ENCODE data around the gene TJP2.
A peak's percentile ranks its signal among the peaks of the same experiment; 100 is the strongest.
"Not testable (repeated sequence)": the region's sequence is repeated elsewhere in the genome, so short reads cannot be mapped to it uniquely, and the experiment has no call there.

The TJP2 gene

DNA sequence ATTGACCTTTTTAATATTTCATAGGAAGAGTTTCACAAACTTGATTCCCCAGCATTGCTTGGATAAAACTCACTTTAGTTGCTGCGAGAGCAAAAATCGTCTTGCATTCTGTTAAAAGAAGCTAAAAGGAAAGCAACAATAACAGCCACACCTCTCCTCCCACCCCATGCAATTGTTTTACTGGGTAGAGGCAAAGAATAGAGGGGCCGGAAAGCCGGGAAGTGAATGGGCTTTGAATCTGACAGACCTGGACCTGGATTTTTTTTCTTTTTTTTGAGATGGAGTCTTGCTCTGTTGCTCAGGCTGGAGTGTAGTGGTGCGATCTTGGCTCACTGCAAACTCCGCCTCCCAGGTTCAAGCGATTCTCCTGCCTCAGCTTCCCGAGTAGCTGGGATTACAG, 9.5 kb upstream of the TJP2 start:
- DNase-seq = not testable (repeated sequence)

DNA sequence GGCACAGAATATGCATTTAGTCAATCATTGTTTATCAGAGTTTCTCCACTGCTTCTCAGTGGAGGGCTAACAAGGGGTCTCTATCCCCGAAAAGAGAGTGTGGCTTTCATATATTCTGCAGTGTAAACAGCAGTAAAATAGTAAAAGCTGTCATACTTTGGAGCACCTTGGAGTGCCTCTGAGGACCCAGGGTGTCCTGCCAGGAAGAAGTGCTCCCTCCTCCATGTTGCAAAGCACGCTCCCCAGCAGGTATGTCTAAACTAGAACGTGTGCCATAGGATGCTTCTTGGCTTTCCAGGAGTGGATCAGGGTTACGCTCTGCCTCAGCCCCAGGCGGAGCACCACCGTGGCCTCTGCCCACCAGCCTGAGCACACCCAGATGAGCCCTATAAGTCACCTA, 8.5 kb upstream of the TJP2 start:
- DNase-seq = no peak

DNA sequence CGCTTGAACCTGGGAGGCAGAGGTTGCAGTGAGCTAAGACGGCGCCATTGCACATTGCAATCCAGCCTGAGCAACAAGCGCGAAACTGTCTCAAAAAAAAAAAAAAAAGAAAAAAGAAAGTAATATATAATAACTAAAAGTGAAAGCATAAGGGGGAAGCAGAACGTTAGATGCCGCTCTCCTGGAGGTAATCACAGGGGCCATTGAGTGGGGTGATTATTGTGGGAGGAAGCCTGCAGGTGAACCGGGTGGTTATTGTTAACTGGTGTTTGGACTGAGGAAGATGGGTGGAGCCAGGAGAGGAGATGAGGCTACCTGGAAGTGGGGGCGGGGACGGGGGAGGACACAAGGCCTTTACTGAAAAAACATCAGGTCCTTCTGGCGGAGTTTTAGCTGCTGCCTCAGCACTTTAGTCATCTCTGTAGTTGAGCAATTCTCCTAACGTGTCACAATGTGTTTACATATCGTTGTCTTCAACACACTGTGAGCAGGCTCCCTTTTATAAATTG, 5.3 kb upstream of the TJP2 start:
- DNase-seq = no peak

DNA sequence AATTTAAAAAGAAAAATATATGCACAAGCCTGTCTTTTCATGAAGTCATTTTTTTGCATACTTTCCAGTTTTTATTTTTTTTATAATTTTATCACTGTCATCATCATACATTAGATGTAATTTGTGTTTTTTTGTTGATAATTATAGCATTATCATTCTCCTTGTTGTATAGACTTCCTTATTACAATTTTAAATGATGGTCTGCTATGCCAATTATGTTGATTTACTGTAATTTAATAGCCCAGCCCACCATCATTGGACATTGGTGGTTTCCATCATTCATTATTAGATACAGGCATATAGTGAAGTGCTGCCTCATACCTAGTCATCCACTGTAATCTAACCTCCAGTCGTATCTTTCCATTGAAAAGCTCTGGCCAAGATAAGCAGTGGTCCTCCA, 3.8 kb upstream of the TJP2 start:
- DNase-seq = no peak

DNA sequence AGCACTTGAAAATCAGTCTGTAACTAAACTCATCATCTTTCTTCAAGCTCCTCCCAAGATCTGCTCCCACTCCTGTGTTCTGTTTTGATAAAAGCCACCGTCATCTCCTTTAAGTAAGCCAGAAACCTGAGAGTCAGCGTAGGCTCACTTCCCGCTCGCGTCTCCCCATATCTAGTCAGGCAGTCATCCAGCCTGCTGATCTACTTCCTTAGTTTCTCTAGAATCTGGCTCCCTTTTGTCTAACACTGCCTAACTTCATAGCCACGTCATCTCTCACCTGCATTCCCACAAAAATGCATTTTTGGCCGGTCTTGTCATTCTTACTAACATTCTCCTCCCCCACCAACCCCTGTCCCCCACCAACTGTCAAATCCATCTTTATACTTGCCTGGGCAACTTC, 3.0 kb upstream of the TJP2 start:
- no peak for DNase-seq

DNA sequence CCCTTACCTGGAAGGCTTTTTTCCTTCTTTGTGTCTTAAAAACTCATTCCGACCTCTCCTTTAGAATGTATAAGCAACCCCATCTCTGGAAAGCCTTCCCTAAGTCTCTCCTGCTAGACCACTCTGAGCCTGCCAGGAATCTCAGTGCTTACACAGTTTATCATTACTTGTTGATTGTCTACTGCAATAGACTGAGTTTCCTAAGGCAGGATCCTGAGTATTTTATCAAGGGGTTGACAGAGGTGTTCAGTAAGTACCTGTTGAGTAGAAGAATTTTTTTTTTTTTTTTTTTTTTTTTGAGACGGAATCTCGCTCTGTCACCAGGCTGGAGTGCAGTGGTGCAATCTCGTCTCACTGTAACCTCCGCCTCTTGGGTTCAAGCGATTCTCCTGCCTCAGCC, 2.6 kb upstream of the TJP2 start:
- no peak for DNase-seq

DNA sequence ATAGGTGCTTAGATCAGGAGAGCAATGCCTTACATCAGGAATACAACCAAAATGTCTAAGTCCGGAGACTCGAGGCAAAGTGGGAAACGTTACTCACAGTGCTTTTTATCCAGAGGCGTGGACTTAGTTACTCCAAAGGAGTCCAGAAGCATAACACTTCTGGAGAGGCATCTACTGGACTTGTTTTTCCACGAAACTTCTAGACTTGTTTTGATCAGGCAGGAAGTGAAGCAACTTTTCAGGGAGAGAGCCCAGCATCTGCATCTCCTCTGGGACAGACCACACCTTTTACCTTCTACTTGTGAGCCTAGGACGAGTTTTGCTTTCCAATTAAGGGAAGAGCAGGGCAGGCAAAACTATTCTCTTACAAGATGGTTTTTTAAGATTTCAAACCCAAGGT, 1.2 kb upstream of the TJP2 start:
- no peak for DNase-seq

DNA sequence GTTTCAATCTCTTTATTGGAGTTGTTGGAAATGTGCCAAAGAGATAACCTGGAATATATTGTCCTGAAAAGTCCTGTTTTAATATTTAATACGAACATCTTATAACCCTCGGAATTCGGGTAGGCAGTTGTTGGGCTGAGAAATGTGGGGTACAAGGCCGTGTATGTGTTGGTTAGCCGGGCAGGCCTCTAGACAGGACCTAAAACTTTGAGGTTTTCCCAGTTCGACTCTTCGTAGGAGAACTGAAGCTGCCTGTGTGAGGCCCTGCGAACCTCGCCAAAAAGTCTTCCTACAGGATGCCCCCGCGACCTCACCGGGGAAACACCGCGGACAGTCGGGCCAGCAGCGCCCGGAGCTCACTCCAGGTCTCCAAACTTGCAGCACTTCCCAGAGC, 583 bp upstream of the TJP2 start:
- DNase-seq = no peak

DNA sequence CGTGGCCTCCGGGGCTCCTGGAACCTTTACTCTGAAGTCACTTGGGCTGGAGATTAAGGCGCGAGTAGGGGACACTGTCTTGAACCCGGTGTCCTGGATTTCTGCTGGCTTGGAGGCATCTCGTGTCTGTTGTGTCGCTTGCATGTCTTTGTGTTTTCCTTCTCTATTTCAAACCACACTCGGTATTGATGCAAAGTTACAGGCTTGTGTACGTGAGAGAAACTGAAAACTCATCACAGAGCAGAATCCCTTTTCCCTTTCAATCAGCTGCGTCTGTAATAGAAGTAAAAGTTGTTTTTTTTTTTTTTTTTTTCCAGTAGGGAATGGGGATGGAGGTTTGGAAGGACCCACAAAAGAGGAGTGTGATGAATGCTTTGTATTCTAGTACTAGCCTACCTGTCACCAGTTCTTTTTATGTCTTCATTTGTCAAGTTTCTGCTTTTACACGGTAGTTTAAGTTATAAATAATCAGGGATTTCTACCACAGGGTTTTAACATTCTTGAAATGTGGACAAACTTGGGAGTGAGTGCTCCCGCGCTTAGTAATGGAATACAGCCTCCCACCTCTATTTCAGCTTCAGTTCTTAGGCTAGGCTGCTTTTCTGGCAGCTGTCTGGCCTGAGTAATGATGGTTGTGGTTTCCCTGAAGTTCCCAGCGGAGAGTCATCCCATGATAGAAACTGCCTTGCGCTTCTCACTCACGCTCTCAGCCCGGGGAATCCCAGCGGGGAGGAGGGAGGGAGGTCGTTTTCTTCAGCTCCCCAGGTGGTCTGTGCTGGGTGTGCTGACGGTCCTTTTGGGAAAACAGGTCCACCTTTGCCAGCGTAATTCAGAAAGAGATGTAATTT, 763 bp downstream of the TJP2 start:
- peak; percentile 3 for DNase-seq

DNA sequence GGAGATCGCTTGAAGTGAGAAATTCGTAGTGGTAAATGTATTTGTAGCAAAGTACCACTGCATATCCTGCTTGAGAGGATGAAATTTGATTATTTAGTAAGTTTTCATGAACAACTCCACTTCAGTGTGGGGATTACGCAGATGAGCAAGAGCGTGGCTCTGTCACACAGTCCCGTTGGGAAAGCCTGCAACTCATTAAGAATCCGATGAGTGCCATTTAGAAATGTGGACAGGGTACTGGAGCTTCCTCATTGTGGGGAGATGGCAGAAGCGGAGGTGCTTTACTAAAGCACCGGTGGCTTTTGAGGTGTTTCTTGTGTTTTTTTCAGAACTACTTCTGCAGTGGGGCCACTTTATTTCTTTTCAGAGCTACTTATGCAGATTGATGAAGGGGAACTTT, 1.4 kb downstream of the TJP2 start:
- DNase-seq = no peak

DNA sequence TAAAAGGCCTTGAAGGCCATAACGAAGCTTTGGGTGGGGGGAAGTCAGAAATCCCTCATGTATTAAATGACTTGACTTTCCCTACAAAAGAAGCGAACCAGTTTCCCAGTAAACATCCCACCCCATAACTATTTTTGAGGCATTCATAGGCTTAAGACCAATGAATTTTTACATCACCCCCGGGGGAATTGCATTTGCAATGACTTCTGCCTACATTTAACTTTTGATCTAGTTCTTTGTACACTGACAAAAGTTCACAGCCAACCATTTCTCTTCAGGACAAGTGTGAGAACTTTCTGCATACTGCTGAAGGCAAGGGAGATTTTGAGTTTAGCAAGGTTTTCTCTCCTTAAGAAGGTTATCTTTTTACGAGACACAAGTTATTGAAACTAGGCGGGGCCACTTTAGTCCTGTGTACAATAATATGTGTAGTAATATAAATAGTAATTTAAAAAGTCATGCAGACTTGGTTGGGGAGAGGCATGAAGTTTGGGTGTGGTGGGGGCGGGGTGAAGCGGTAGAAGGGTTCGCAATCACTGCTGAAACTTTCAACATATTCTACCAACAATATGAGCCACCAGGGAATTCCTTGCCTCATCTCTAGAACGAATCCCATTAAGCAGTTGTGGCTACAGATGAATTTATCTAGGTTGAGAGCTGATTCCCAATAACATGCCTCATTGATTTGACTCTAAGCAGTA, 2.5 kb downstream of the TJP2 start:
- no peak for DNase-seq

DNA sequence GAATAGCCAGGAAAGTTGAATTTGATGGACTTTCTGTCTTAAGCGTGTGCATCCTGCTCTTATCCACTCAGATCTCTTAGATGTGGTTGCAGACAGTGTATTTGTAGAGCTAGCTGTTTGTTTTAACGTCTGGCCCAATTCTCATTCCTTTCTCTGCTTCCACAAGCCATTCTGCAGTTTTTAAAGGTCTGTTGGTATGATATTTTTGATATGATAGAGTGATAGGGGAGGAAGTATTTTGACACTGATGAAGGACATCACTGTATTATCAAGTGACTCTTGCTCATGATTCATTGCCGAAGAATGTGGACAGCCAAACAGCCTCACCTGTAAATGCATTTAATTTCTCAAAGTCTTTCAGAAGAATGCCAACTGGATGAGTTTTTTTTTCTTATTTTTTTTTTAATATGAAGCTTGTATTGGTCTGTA, 4.5 kb downstream of the TJP2 start:
- no peak for DNase-seq

DNA sequence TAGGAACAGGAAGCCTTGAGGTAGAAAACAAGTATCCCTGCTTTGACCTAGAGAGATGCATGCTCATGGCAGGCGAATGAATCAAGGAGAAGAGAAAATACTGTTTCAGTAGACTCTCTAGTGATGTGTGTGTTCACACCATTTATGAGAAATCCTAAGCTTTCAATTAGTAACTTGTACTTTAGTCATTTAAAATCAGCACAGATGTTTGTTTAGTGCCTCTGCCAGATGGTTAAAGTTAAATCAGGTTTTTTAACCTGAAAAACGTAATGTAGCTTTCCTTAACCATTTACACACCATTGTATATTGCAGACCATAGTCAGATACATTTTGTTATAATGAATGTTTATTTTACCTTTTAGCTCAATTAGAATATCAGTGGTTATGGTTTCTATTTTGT, 5.0 kb downstream of the TJP2 start:
- DNase-seq = no peak

DNA sequence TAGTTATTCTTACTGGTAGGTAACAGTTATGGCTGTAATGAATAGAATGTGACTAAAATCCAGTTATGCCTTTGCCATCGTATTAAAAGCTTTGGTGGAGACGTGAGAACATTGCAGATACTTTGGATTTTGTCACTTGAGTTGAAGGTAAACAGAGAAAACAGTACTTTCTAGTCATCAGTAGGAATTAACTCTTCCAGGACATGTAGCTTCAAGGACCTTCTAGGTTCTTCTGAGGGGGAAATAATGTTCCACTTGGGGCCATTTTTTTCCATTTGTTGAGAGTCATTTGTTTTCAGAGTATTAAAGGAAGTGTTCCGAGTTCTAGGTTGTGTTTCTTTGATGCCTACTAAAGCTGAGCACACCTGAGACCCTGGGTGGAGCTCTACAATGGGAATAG, 6.1 kb downstream of the TJP2 start:
- DNase-seq = no peak

DNA sequence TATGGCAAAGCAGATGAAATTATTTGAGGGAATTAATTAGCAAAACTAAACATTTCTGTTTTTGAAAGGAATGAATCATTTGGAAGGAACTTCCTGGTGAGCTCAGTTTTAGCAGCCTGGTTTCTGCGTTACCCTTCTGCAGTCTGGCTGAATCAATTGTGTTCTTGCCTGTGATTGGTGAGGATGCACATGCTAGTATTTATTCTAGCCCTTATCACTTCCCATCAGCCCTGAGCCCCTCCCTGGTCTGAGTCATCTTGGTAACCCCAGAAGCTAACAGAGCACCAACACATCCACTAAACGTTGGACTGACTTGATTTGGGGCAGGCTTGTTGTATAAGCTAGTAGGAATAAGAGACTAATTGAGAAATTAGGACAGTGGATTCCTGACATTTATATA, 6.6 kb downstream of the TJP2 start:
- DNase-seq = no peak

DNA sequence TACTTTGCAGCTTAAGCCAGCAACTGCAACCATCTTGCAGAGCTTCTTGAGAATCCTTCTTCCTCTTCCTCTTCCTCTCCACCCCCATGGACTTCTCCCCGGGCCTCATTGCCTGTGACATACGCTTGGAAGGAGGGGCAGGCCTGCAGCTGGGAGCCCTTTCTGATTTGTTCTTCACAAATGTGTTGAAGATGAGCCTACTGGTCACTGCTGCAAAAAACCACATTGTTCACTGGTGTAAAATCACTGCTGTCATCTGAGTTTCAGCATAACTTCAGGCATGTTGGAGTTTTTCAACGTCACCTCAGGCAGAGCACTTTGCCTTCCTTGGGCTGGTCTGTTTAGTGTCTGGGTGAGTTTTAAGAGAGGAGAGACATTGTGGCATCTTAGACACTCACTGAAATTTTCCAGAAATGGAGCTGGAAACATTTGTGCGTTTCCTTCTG, 7.9 kb downstream of the TJP2 start:
- no peak for DNase-seq

DNA sequence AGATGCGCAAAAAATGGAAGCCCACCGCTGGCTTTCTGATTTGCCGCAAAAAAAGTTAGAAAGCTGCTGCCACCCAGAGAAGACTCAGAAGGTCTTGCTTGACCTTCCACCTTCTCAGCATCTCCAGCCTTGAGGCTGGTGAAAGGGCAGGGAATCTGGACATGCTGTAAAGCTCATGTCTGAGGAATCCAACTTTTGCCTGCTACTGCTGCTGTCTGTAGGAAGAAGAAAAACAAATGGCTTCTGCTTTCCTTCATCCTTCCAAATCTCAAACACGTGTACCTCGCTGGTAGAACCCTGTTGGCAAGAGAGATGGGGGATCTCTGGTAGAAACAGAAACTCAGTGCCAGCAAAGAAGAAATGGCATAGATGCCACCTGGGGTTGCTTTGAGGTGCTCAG, 10.2 kb downstream of the TJP2 start:
- no peak for DNase-seq

DNA sequence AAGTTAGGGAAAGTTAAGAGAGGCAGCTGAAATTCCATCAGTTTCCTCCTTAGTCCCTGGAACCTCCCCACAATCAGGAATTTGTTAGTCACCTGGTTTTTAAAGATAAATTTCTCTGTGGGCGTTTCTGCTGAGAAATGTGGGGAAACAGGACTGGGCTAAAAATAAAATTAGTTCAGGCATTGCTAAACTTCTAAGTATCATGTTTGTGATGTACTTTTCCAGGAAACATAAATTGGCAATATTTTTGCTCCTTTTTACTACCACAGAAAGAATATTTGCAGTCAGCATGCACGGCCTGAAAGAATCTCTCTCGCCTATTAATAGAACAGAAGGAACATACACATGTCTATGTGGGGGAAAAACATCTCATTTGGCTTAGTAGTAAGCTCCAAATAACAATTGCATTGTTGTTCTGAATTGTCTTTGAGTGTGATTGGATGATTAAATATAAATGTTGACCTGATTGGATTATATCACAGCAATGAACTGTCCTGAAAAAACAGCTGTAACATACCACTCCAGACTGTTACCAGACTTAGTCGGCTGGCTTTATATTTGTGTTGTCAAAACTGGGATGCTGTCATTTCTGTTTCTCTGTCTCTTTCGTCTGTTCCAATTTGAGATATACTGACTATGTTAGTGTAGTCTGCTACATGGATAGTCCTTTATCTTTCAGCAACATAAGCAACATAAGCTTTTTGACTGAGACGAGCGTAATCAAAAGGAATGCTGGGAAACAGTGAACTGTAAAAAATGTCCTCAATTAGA, 12.9 kb downstream of the TJP2 start:
- no peak for DNase-seq

DNA sequence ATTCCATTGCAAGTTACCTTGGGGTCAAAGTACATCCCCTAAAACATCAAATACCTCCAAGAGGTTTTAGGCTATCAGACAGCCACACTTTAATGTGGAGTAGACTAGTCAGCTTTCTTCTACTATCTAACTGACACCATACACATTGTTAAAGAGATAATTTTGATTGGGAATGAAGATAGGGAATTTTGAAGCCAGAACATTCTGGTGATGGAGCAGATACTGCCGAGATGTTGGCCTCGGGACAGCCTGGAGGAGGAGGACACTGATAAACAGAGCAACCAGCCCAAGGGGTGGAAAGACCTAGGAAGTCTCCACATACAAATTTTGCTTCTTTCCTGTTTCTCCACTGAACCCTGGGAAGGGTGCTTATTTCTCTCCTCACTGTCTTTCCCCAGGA, 14.9 kb downstream of the TJP2 start:
- no peak for DNase-seq

DNA sequence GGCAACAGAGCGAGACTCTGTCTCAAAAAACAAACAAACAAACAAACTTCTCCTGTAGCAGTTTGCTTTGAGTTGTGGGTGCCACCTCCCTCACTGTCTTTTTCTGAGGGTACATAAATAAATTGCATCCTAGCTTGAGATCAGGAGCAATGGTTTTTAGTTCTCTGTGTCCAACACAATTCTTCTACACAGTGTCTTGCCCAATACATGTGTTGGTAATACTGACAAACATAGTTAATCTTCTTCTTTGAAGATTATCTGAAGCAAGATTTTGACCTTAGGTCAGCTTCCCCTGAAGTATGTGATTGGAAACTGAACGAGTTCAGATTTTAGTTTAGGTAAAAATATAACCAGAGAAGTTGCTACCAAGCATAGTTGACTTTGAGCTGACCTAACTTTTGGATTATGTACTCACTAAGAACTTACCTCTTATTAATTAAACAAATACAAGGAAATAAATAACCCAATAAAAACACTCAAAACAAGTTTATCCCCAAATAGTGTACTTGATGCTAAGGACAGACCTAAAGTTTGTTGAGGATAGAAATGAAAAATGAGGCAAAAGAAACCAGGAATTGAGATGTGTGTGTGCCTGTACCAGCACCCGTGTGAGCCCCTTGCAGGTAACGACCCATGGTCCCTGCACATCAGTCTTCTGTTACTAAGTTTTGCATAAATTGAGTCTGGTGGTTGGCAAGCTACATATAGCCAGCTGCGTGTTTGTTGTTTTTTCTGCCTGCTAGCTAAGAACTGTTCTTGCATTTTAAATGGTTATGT, 16.2 kb downstream of the TJP2 start:
- DNase-seq = no peak

DNA sequence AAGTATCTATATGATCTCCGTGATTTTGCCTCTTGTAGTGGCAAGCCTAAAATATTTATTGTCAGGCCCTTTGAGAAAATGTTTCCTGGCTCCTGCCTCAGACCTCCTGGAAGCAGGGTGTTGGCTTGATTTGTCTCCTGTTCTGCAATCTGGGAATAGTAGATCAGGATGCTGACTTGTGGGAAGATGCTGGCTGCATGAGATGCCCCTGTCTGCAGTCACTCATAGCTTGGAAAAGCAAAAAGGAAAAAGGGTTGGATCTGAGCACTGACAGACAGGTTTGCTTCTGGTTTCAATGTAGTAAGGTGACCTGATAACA, 16.7 kb downstream of the TJP2 start:
- DNase-seq = no peak

DNA sequence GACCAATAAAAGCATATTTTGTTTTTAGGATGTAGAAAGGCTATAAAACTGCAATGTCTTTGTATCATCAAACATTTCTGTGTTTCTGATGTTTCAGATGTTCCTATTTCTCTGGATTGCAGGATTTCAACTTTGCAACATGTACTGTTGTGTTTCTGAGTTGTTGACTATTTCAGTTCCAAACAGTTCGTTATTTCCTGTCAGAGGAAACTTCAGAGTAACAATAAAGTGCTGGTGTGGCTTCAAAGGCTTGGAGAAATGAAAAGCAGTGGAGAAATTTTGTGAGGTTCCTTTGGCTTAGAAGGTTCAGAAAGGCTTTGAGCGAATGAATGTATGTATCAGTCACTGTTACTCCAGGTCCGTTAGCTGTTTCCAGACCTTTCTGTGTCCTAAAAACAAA, 17.2 kb downstream of the TJP2 start:
- DNase-seq = no peak

DNA sequence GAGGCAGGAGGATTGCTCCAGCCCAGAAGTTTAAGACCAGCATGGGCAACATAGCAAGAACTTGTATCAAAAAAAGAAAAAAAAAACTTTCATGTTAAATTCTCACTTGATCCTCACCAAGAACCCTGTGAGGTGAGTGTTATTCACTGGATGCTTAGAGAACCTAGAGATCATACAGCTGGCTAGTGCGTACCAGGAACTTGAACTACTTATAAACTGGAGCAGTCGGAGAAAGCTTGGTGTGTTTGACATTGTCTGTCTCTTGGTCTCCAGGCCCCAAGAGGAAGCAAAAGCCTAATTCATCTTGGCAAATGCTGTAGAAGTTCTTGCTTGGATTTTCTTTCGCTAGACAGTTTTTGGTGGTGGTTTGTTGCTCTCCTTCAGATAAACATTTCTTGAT, 18.1 kb downstream of the TJP2 start:
- no peak for DNase-seq
